Sigmoid colon (tissue), 4 donors: ENCODE results near the gene XKR7.

Experiments used
- EP300 ChIP-seq, 4 donors: sonication (generic); formaldehyde crosslinking; IDR thresholded peaks; one replicate each; pipeline ENCODE4 v1.6.1; 2017; ENCODE audit warnings: antibody characterized with exemption in 4 of 4
- POLR2AphosphoS5 ChIP-seq, 4 donors: sonication (generic); formaldehyde crosslinking; IDR thresholded peaks; one replicate each; pipeline ENCODE4 v1.6.1; 2017; ENCODE audit warnings: antibody characterized with exemption in 4 of 4
- TF ChIP-seq, protein P1 (sequence below), 4 experiments: fragments of 450-650 bp in 3 of 4; fragments of 200-600 bp in 1 of 4; IDR thresholded peaks; one replicate each; pipeline ENCODE4 v1.5.1; 2016 to 2019; ENCODE audit warnings: antibody characterized with exemption in 4 of 4, mild to moderate bottlenecking in 3 of 4, moderate library complexity in 2 of 4

DNA sequence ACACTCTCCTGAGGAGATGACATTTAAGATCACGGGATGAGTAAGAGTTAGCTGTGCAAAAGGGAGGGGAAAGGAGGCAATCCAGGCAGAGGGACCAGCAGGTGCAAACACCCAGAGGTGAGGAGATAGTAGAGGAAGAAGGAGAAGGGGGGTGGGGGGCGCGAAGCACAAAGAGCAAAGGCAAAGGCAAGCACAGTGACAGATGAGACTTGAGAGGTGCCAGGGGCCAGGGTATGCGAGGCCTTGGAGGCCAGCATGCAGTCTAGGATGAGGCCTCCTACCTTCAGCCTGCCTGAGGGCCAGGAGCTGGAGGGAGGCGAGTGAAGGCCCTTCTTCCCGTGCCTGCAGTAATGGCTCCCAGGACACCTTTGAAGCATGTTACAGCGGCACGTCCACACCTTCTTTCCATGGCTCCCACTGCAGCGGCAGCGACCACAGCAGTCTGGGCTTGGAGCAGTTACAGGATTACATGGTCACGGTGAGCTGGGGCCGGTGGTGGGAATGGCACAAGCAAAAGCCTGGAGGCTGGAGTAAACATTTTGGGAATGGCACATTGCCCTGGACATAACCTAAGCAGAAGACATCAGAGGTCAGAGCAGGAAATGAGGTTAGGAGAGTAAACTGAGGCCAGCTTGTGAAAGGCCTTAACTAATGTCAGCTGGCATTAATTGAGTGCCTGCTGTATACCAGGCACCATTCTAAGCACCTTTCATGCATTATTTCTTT, 60.9 kb downstream of the XKR7 start:
- TF ChIP-seq, protein P1, sequence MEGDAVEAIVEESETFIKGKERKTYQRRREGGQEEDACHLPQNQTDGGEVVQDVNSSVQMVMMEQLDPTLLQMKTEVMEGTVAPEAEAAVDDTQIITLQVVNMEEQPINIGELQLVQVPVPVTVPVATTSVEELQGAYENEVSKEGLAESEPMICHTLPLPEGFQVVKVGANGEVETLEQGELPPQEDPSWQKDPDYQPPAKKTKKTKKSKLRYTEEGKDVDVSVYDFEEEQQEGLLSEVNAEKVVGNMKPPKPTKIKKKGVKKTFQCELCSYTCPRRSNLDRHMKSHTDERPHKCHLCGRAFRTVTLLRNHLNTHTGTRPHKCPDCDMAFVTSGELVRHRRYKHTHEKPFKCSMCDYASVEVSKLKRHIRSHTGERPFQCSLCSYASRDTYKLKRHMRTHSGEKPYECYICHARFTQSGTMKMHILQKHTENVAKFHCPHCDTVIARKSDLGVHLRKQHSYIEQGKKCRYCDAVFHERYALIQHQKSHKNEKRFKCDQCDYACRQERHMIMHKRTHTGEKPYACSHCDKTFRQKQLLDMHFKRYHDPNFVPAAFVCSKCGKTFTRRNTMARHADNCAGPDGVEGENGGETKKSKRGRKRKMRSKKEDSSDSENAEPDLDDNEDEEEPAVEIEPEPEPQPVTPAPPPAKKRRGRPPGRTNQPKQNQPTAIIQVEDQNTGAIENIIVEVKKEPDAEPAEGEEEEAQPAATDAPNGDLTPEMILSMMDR (IDR thresholded peaks at IDR 0.05), result no peak
- TF ChIP-seq POLR2AphosphoS5 (IDR thresholded peaks at IDR 0.05) (no peak), EP300 (IDR thresholded peaks at IDR 0.05) (no peak)
